ENCODE measurements around the gene LARP1B. TPM values are rescaled to one million over a fixed set of nuclear protein-coding genes. Genes with fewer than 3 reads are reported as not detected.
A peak's percentile ranks its signal among the peaks of the same experiment; 100 is the strongest.
"Not testable (repeated sequence)": the region's sequence is repeated elsewhere in the genome, so short reads cannot be mapped to it uniquely, and the experiment has no call there.

Gene LARP1B
- total and polyA plus RNA-seq, 4 experiments from 2014 or later = 4.7 to 19.1 (median 11.1) TPM

DNA sequence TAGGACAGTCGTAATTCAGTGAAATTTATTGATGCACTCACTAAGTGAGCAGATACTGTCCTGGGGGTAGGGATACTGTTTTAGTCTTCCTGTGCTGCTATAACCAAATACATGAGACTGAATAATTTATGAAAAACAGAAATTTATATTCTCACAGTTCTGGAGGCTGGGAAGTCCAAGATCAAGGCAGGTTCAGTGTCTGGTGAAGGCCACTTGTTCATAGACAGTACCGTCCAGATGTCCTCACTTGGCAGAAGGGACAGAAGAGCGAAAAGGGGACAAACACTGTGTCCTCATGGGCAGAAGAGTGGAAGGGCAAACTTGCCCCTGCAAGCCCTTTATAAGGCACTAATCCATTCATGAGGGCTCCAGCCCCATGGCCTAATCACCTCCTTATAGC lies 180.9 kb downstream of the LARP1B start:
- H3K4me1 ChIP-seq (ENCODE audit: insufficient read depth, low read length) = no peaks in the 10 kb centered on the region
- intact Hi-C loops (cut with micrococcal nuclease) = no loop called here
- no peaks in the 10 kb centered on the region for H3K36me3 ChIP-seq (ENCODE audit: insufficient read depth, low read length)
- H3K9me3 Mint-ChIP-seq = peaks cover 0 to 3% (median 2%) of the 10 kb centered on the region in 8 donors
- H3K9me3 ChIP-seq (ENCODE audit: control insufficient read depth in 1 of 2, low read length in 2 of 2) = no peaks in the 10 kb centered on the region
- POLR2A ChIA-PET (ENCODE audit: partially characterized antibody) = no interaction called here
- CTCF ChIA-PET (ENCODE audit: partially characterized antibody) = no interaction called here
- no peak overlapping the region for H3K4me3 ChIP-seq (ENCODE audit: low read length in 2 of 2)
- no peak overlapping the region for H3K27ac ChIP-seq (ENCODE audit: low read depth, low read length)
- no peaks in the 10 kb centered on the region for H3K4me1 Mint-ChIP-seq
- DNase-seq = no peak
- no peak overlapping the region for H3K27ac Mint-ChIP-seq
- no peaks in the 10 kb centered on the region for H3K27me3 ChIP-seq (ENCODE audit: insufficient read depth, low read length)
- no peaks in the 10 kb centered on the region for H3K36me3 Mint-ChIP-seq
- H3K27me3 Mint-ChIP-seq = peaks cover 8 to 10% of the 10 kb centered on the region in 2 donors
- no peak overlapping the region for H3K4me3 Mint-ChIP-seq

DNA sequence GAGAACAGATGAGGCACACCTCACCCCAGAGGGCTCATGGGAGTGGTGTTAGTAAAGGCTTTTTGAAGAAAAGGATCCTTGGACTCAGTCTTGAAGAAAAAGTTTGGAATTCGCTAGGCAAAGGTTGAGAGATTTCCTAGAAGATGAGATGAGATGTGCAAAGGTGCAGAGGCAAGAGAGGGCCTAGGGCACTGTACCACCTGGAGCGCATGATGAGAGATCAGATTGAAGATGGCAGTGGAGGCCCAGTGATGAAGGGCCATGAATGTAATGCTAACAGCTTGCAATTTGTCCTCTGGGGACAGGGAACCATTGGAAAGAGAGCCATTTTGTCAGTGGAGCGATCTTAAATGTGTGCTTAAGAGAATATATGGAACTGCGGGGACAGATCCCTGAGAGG lies 181.5 kb downstream of the LARP1B start:
- intact Hi-C loops (cut with micrococcal nuclease) = no loop called here
- Histone ChIP-seq H3K4me3 (ENCODE audit: low read length in 2 of 2) (no peak overlapping the region), H3K9me3 (ENCODE audit: control insufficient read depth in 1 of 2, low read length in 2 of 2) (no peaks in the 10 kb centered on the region), H3K27ac (ENCODE audit: low read depth, low read length) (no peak overlapping the region), H3K4me1 (ENCODE audit: insufficient read depth, low read length) (no peaks in the 10 kb centered on the region), H3K36me3 (ENCODE audit: insufficient read depth, low read length) (no peaks in the 10 kb centered on the region), H3K27me3 (ENCODE audit: insufficient read depth, low read length) (no peaks in the 10 kb centered on the region)
- Mint-ChIP-seq H3K36me3 (no peaks in the 10 kb centered on the region), H3K4me1 (no peaks in the 10 kb centered on the region), H3K9me3 (peaks cover 0 to 4% (median 2%) of the 10 kb centered on the region in 8 donors), H3K27me3 (peaks cover 8 to 10% of the 10 kb centered on the region in 2 donors), H3K27ac (no peak overlapping the region), H3K4me3 (no peak overlapping the region)
- DNase-seq = no peak
- POLR2A ChIA-PET (ENCODE audit: partially characterized antibody) = no interaction called here
- CTCF ChIA-PET (ENCODE audit: partially characterized antibody) = no interaction called here

DNA sequence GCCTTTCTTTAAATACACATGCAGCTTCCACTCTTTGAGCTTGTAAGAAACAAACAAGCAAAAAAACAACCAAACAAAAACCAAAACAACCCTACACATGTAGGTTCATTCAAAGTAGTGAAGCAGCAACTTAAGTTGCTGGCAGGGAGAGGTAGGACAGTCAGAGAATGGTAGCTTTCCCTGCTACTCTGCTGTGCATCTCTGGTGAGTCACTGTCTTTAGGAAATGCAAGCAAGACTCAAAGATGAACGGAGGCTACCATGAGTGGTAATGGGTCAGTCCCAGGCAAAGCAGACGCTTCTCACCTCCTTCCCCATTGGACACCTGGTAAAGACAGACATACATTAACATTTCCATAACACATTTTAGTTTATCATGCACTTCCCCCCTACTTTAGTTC lies 183.3 kb downstream of the LARP1B start:
- H3K4me1 Mint-ChIP-seq = no peaks in the 10 kb centered on the region

DNA sequence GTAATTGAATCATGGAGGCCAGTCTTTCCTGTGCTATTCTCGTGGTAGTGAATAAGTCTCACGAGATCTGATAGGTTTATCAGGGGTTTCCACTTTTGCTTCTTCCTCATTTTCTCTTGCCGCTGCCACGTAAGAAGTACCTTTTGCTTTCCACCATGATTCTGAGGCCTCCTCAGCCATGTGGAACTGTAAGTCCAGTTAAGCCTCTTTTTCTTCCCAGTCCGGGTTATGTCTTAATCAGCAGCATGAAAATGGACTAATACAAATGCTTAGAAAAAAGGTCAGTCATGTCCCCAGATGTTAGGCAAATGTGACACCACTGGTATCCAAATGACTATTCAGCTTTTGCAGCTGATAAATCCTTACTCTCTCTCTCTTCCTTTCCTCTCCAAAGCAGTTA lies 184.3 kb downstream of the LARP1B start:
- H3K36me3 Mint-ChIP-seq; H3K4me3 ChIP-seq (ENCODE audit: low read length in 2 of 2); H3K36me3 ChIP-seq (ENCODE audit: insufficient read depth, low read length); DNase-seq; POLR2A ChIA-PET (ENCODE audit: partially characterized antibody); H3K9me3 ChIP-seq (ENCODE audit: control insufficient read depth in 1 of 2, low read length in 2 of 2); intact Hi-C loops (cut with micrococcal nuclease); H3K27ac ChIP-seq (ENCODE audit: low read depth, low read length); H3K4me1 ChIP-seq (ENCODE audit: insufficient read depth, low read length); H3K27me3 ChIP-seq (ENCODE audit: insufficient read depth, low read length); H3K27ac Mint-ChIP-seq; CTCF ChIA-PET (ENCODE audit: partially characterized antibody); H3K4me3 Mint-ChIP-seq; H3K4me1 Mint-ChIP-seq: not testable (repeated sequence)
- H3K27me3 Mint-ChIP-seq = peaks cover 8 to 10% of the 10 kb centered on the region in 2 donors
- H3K9me3 Mint-ChIP-seq = peaks cover 0 to 25% (median 9%) of the 10 kb centered on the region in 8 donors

More for the DNA sequence above, 183.3 kb downstream of the LARP1B start:
- ChIA-PET CTCF (ENCODE audit: partially characterized antibody) (no interaction called here), POLR2A (ENCODE audit: partially characterized antibody) (no interaction called here)
- peaks cover 0 to 16% (median 6%) of the 10 kb centered on the region in 8 donors for H3K9me3 Mint-ChIP-seq
- intact Hi-C loops (cut with micrococcal nuclease) = no loop called here
- H3K36me3 Mint-ChIP-seq = no peaks in the 10 kb centered on the region
- Histone ChIP-seq H3K36me3 (ENCODE audit: insufficient read depth, low read length) (no peaks in the 10 kb centered on the region), H3K27me3 (ENCODE audit: insufficient read depth, low read length) (no peaks in the 10 kb centered on the region), H3K4me3 (ENCODE audit: low read length in 2 of 2) (no peak overlapping the region), H3K27ac (ENCODE audit: low read depth, low read length) (no peak overlapping the region), H3K4me1 (ENCODE audit: insufficient read depth, low read length) (no peaks in the 10 kb centered on the region), H3K9me3 (ENCODE audit: control insufficient read depth in 1 of 2, low read length in 2 of 2) (no peaks in the 10 kb centered on the region)
- peaks cover 8 to 10% of the 10 kb centered on the region in 2 donors for H3K27me3 Mint-ChIP-seq
- no peak overlapping the region for H3K4me3 Mint-ChIP-seq
- DNase-seq = no peak
- peak overlapping the region in 1 of 7 donors; percentile 32 for H3K27ac Mint-ChIP-seq

DNA sequence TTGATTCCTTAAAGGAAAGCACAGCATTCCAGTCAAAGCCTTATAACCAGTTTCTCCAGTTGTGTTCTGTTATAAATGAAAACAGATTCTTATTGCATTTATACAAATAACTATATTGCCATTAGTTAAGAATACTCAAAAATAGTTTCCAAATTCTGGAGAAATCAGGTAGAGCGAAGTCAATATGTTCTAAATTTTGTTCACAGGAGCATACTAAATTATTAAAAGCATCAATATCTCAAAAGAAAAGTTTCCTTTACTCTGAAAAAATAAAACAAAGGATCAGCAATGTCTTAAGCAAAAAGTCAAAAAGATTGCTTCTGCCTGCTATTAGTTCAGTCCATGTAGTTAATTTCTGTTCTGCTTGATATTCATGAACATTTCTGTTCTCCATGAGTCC lies 186.8 kb downstream of the LARP1B start:
- Mint-ChIP-seq H3K9me3 (peaks cover 0 to 27% (median 10%) of the 10 kb centered on the region in 8 donors), H3K27me3 (peaks cover 4 to 5% of the 10 kb centered on the region in 2 donors), H3K4me1 (no peaks in the 10 kb centered on the region), H3K4me3 (no peak overlapping the region), H3K36me3 (peaks cover 0 to 2% of the 10 kb centered on the region in 2 donors), H3K27ac (no peak overlapping the region)
- ChIA-PET CTCF (ENCODE audit: partially characterized antibody) (no interaction called here), POLR2A (ENCODE audit: partially characterized antibody) (no interaction called here)
- H3K36me3 ChIP-seq (ENCODE audit: insufficient read depth, low read length) = no peaks in the 10 kb centered on the region
- H3K27me3 ChIP-seq (ENCODE audit: insufficient read depth, low read length) = no peaks in the 10 kb centered on the region
- no peak for DNase-seq
- intact Hi-C loops (cut with micrococcal nuclease) = no loop called here
- H3K9me3 ChIP-seq (ENCODE audit: control insufficient read depth in 1 of 2, low read length in 2 of 2) = no peaks in the 10 kb centered on the region
- no peak overlapping the region for H3K4me3 ChIP-seq (ENCODE audit: low read length in 2 of 2)
- H3K27ac ChIP-seq (ENCODE audit: low read depth, low read length) = no peak overlapping the region
- H3K4me1 ChIP-seq (ENCODE audit: insufficient read depth, low read length) = no peaks in the 10 kb centered on the region

DNA sequence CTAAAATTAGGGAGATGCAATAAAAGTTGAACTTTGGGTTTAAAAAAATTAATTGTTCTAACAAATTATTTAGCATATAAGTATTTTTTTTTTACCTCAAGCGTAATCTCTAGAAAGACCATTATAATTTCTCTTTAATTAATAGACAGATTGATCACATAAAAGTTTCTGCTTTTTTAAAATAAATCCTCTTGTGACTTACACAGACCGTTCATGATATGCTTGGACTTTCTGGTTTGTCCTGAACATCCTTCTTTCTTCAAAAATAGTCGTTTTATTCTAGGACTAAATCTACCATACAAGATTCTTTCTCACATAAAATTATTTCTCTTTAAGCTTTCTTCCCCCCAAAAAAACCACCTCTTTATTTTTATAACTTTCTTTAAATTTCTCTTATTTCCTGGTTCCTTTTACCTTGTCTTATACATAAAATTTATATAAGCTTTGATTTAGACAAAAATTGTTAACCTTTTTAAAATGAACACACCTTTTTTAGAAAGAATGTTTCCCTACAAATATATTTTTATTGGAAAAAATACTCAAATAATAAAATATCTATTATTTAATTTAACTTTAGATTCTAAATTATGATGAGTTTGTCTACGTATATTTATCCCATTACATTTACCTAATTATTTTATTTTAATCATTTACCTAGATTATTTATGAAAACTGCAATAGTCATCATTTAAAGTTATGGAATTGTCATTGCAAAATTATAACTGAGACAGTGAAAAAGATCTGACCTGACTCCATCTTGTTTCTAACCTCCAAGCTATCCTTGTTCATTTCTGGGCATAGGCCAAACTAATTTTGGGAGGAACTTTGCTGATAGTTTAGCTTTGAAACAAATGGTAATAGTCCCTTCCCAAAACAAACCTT lies 188.9 kb downstream of the LARP1B start:
- no peak overlapping the region for H3K27ac Mint-ChIP-seq
- H3K4me3 Mint-ChIP-seq = no peak overlapping the region
- Histone ChIP-seq H3K4me1 (ENCODE audit: insufficient read depth, low read length) (no peaks in the 10 kb centered on the region), H3K27me3 (ENCODE audit: insufficient read depth, low read length) (no peaks in the 10 kb centered on the region), H3K4me3 (ENCODE audit: low read length in 2 of 2) (no peak overlapping the region), H3K36me3 (ENCODE audit: insufficient read depth, low read length) (no peaks in the 10 kb centered on the region), H3K9me3 (ENCODE audit: control insufficient read depth in 1 of 2, low read length in 2 of 2) (no peaks in the 10 kb centered on the region), H3K27ac (ENCODE audit: low read depth, low read length) (no peak overlapping the region)
- H3K9me3 Mint-ChIP-seq = peaks cover 0 to 27% (median 10%) of the 10 kb centered on the region in 8 donors
- ChIA-PET POLR2A (ENCODE audit: partially characterized antibody) (no interaction called here), CTCF (ENCODE audit: partially characterized antibody) (no interaction called here)
- H3K36me3 Mint-ChIP-seq = peaks cover 0 to 2% of the 10 kb centered on the region in 2 donors
- H3K27me3 Mint-ChIP-seq = peaks cover 2 to 20% of the 10 kb centered on the region in 2 donors
- no peak for DNase-seq
- intact Hi-C loops (cut with micrococcal nuclease) = no loop called here
- H3K4me1 Mint-ChIP-seq = no peaks in the 10 kb centered on the region

DNA sequence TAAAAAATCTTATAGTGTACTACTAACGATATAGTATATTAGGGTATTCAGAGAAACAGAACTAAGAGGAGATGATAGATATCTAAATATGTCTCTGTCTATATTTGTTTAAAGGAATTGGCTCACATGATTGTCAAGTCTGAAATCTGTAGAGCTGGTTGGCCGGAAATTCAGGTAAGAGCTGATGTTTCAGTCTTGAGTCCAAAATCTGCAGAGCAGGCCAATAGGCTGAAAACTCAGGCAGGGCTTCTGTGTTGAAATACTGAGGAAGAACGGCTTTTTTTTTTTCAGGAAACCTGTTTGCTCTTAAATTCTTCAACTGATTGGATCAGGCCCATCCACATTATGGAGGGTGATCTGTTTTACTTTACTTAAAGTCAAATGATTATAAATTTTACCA lies 194.8 kb downstream of the LARP1B start:
- intact Hi-C loops (cut with micrococcal nuclease) = no loop called here
- Histone ChIP-seq H3K4me1 (ENCODE audit: insufficient read depth, low read length) (no peaks in the 10 kb centered on the region), H3K4me3 (ENCODE audit: low read length in 2 of 2) (no peak overlapping the region), H3K36me3 (ENCODE audit: insufficient read depth, low read length) (no peaks in the 10 kb centered on the region), H3K27me3 (ENCODE audit: insufficient read depth, low read length) (no peaks in the 10 kb centered on the region), H3K27ac (ENCODE audit: low read depth, low read length) (no peak overlapping the region), H3K9me3 (ENCODE audit: control insufficient read depth in 1 of 2, low read length in 2 of 2) (no peaks in the 10 kb centered on the region)
- DNase-seq = no peak
- Mint-ChIP-seq H3K4me3 (no peak overlapping the region), H3K9me3 (peaks cover 0 to 4% (median 0%) of the 10 kb centered on the region in 8 donors), H3K27ac (no peak overlapping the region), H3K36me3 (no peaks in the 10 kb centered on the region), H3K4me1 (no peaks in the 10 kb centered on the region), H3K27me3 (peaks cover 9 to 34% of the 10 kb centered on the region in 2 donors)
- ChIA-PET CTCF (ENCODE audit: partially characterized antibody) (no interaction called here), POLR2A (ENCODE audit: partially characterized antibody) (no interaction called here)

Data from CD4-positive, alpha-beta memory T cell (primary cell).